Liver (tissue), 3 donors: ENCODE data around the gene LSM12.

Experiments used
- ATF3 ChIP-seq: IDR thresholded peaks from 2 replicates; pipeline ENCODE4 v1.6.1; 2016; ENCODE audit warnings: antibody characterized with exemption
- CTCF ChIP-seq: fragments of 150-350 bp; IDR thresholded peaks from 2 replicates; pipeline ENCODE4 v1.5.1; 2017; ENCODE audit warnings: improper control_type of control experiment, low read depth, low read length; ENCODE audit not compliant: missing input control
- GABPA ChIP-seq, 2 donors: IDR thresholded peaks in 1 of 2; conservative IDR thresholded peaks in 1 of 2; 2 replicates each; pipeline ENCODE4 v1.6.1; 2016; ENCODE audit warnings: antibody characterized with exemption in 2 of 2, mild to moderate bottlenecking in 1 of 2, moderate library complexity in 1 of 2
- JUND ChIP-seq, 2 donors: IDR thresholded peaks; 2 replicates each; pipeline ENCODE4 v1.6.1; 2016; ENCODE audit warnings: antibody characterized with exemption in 2 of 2
- MAX ChIP-seq: IDR thresholded peaks from 2 replicates; pipeline ENCODE4 v1.6.1; 2016; ENCODE audit warnings: antibody characterized with exemption
- RAD21 ChIP-seq, 2 donors: IDR thresholded peaks; 2 replicates each; pipeline ENCODE4 v1.6.1; 2016; ENCODE audit warnings: antibody characterized with exemption in 2 of 2, mild to moderate bottlenecking in 2 of 2
- REST ChIP-seq: IDR thresholded peaks from 2 replicates; pipeline ENCODE4 v1.6.1; 2016; ENCODE audit warnings: antibody characterized with exemption, mild to moderate bottlenecking
- TAF1 ChIP-seq: conservative IDR thresholded peaks from 2 replicates; pipeline ENCODE4 v1.6.1; 2016; ENCODE audit warnings: antibody characterized with exemption, mild to moderate bottlenecking
- YY1 ChIP-seq: IDR thresholded peaks from 2 replicates; pipeline ENCODE4 v1.6.1; 2016; ENCODE audit warnings: antibody characterized with exemption, mild to moderate bottlenecking
- ZBTB33 ChIP-seq: IDR thresholded peaks from 2 replicates; pipeline ENCODE4 v1.6.1; 2016; ENCODE audit warnings: antibody characterized with exemption
- donor health status: healthy.
- donor health status: healthy.

- TF ChIP-seq CTCF = no peak
- no peak for TF ChIP-seq YY1
- no peak for TF ChIP-seq REST
- TF ChIP-seq ATF3 = no peak
- TF ChIP-seq MAX = no peak
- no peak for TF ChIP-seq JUND (IDR thresholded peaks at IDR 0.05)
- TF ChIP-seq ZBTB33 = no peak
- TF ChIP-seq RAD21 (IDR thresholded peaks at IDR 0.05) = no peak
- TF ChIP-seq TAF1 = no peak
- no peak for TF ChIP-seq GABPA (IDR thresholded peaks at IDR 0.05 in 1 of 2, conservative IDR thresholded peaks at IDR 0.05 in 1 of 2)
Measured at GRCh38 chr17:44105941-44106340, 39.5 kb upstream of the LSM12 start.
